H1 (cell line): ENCODE data around the gene NANOGP8. TPM values are rescaled to one million over a fixed set of nuclear protein-coding genes. Genes with fewer than 3 reads are reported as not detected.

Experiments
- CTCF ChIA-PET: fragments of 300-600 bp; sonication (Branson Sonifier 250); formaldehyde crosslinking; loops from one replicate; lab custom pipeline; 2021; ENCODE audit not compliant: partially characterized antibody; lab: Charles Lee
- POLR2A ChIA-PET: fragments of 300-600 bp; sonication (Branson Sonifier 250); formaldehyde crosslinking; loops from one replicate; lab custom pipeline; 2021; ENCODE audit warnings: inconsistent platforms; ENCODE audit not compliant: partially characterized antibody; lab: Charles Lee
- DNase-seq, 2 experiments: peaks; one replicate each; pipeline versions ENCODE4 v3.0.0 to v3.0.0-alpha.2; 2010 to 2022; ENCODE audit warnings: low spot score in 2 of 2, low read depth in 1 of 2, mixed read lengths in 1 of 2
- FAIRE-seq: peaks from 2 replicates; lab custom pipeline; 2011; peaks lifted over from hg19 to GRCh38; lab: Jason Lieb, UNC
- H2AFZ ChIP-seq: 2 replicates; pipeline ENCODE4 v1.8.1; 2012; ENCODE audit warnings: low read length, inconsistent platforms
- H2AK5ac ChIP-seq: 2 replicates; pipeline ENCODE4 v1.6.1; 2013; ENCODE audit warnings: low read depth, low read length
- H2BK120ac ChIP-seq: replicated peaks from 2 replicates; pipeline ENCODE3; 2013; ENCODE audit warnings: low read depth, low read length, inconsistent platforms
- H2BK12ac ChIP-seq: 2 replicates; pipeline ENCODE4 v1.6.1; 2013; ENCODE audit warnings: low read depth, low read length
- H2BK15ac ChIP-seq: 2 replicates; pipeline ENCODE4 v1.6.1; 2013; ENCODE audit warnings: low read length
- H2BK20ac ChIP-seq: 2 replicates; pipeline ENCODE4 v1.6.1; 2013; ENCODE audit warnings: low read length
- H2BK5ac ChIP-seq: 2 replicates; pipeline ENCODE4 v1.6.1; 2013; ENCODE audit warnings: low read depth, low read length
- H3K14ac ChIP-seq: 2 replicates; pipeline ENCODE4 v1.6.1; 2013; ENCODE audit warnings: inconsistent platforms; ENCODE audit not compliant: insufficient read length
- H3K18ac ChIP-seq: 2 replicates; pipeline ENCODE4 v1.6.1; 2013; ENCODE audit warnings: low read length; ENCODE audit errors: extremely low read depth
- H3K23ac ChIP-seq: 2 replicates; pipeline ENCODE4 v1.6.1; 2013; ENCODE audit warnings: inconsistent platforms; ENCODE audit not compliant: insufficient read length
- H3K23me2 ChIP-seq: 2 replicates; pipeline ENCODE4 v1.6.1; 2013; ENCODE audit warnings: low read depth, low read length
- H3K27ac ChIP-seq: 2 replicates; pipeline ENCODE4 v1.6.1; 2011; ENCODE audit warnings: low read depth, low read length, inconsistent platforms
- H3K27me3 ChIP-seq, 4 experiments: replicated peaks in 1 of 4; 1 replicate in 1 of 4; 2 replicates in 3 of 4; pipeline versions ENCODE4 v1.6.1 to v1.8.1; 2011 to 2013; ENCODE audit warnings: low read length in 3 of 4, mild to moderate bottlenecking in 3 of 4, inconsistent platforms in 2 of 4, mixed read lengths in 2 of 4, moderate library complexity in 1 of 4; ENCODE audit not compliant: control insufficient read depth in 3 of 4, insufficient read depth in 3 of 4; ENCODE audit errors: extremely low read depth in 1 of 4
- H3K36me3 ChIP-seq, 4 experiments: 2 replicates each; pipeline versions ENCODE4 v1.6.1 to v1.8.1; 2011 to 2013; ENCODE audit warnings: mild to moderate bottlenecking in 4 of 4, low read length in 3 of 4, moderate library complexity in 2 of 4, control low read depth in 1 of 4, inconsistent platforms in 1 of 4; ENCODE audit not compliant: insufficient read depth in 4 of 4, control insufficient read depth in 2 of 4
- H3K4ac ChIP-seq: replicated peaks from 2 replicates; pipeline ENCODE3; 2013; ENCODE audit warnings: low read length, low read depth, mixed read lengths, inconsistent platforms; ENCODE audit not compliant: insufficient read length
- H3K4me1 ChIP-seq, 4 experiments: replicated peaks in 1 of 4; 1 replicate in 1 of 4; 2 replicates in 3 of 4; pipeline versions ENCODE4 v1.6.1 to v1.8.1; 2011 to 2013; ENCODE audit warnings: low read length in 3 of 4, inconsistent platforms in 2 of 4, mixed read lengths in 1 of 4; ENCODE audit not compliant: insufficient read depth in 4 of 4, control insufficient read depth in 3 of 4
- H3K4me2 ChIP-seq, 2 experiments: 2 replicates each; pipeline versions ENCODE4 v1.6.1 to v1.8.1; 2011 to 2013; ENCODE audit warnings: low read depth in 2 of 2, low read length in 2 of 2, control low read depth in 1 of 2, inconsistent platforms in 1 of 2, mild to moderate bottlenecking in 1 of 2; ENCODE audit not compliant: insufficient read depth in 1 of 2
- H3K4me3 ChIP-seq, 4 experiments: fragments of 200-600, 300-600 bp in 1 of 4; sonication (generic), shearing (Covaris generic), sonication (Bioruptor Twin) in 1 of 4; 2 replicates each; pipeline versions ENCODE4 v1.5.1 to v1.8.1; 2011 to 2016; ENCODE audit warnings: low read length in 4 of 4, low read depth in 3 of 4, control low read depth in 2 of 4, inconsistent platforms in 2 of 4, mild to moderate bottlenecking in 2 of 4, mixed read lengths in 1 of 4, moderate library complexity in 1 of 4; ENCODE audit not compliant: insufficient read depth in 2 of 4; ENCODE audit errors: extremely low read depth in 1 of 4
- H3K56ac ChIP-seq: replicated peaks from 2 replicates; pipeline ENCODE3; 2013; ENCODE audit warnings: low read depth, mild to moderate bottlenecking, mixed read lengths, low read length, inconsistent platforms; ENCODE audit not compliant: insufficient read length
- H3K79me1 ChIP-seq: 2 replicates; pipeline ENCODE4 v1.6.1; 2013; ENCODE audit warnings: low read depth, low read length, control low read depth
- H3K79me2 ChIP-seq, 2 experiments: 2 replicates each; pipeline versions ENCODE4 v1.6.1 to v1.8.1; 2012 to 2013; ENCODE audit warnings: low read length in 2 of 2, mild to moderate bottlenecking in 2 of 2, inconsistent platforms in 1 of 2; ENCODE audit not compliant: insufficient read depth in 2 of 2, control insufficient read depth in 1 of 2
- H3K9ac ChIP-seq, 4 experiments: replicated peaks in 1 of 4; 1 replicate in 1 of 4; 2 replicates in 3 of 4; pipeline versions ENCODE4 v1.6.1 to v1.8.1; 2011 to 2013; ENCODE audit warnings: low read depth in 3 of 4, low read length in 3 of 4, control low read depth in 2 of 4, mild to moderate bottlenecking in 2 of 4, moderate library complexity in 2 of 4, inconsistent platforms in 1 of 4; ENCODE audit errors: extremely low read depth in 1 of 4
- H3K9me3 ChIP-seq, 2 experiments: 2 replicates each; pipeline versions ENCODE4 v1.6.1 to v1.8.1; 2012 to 2013; ENCODE audit warnings: mild to moderate bottlenecking in 2 of 2, moderate library complexity in 2 of 2, control low read depth in 1 of 2, inconsistent platforms in 1 of 2, low read depth in 1 of 2, low read length in 1 of 2, mixed read lengths in 1 of 2; ENCODE audit not compliant: insufficient read depth in 2 of 2
- H4K20me1 ChIP-seq, 2 experiments: replicated peaks in 1 of 2; 2 replicates each; pipeline versions ENCODE3 to v1.8.1; 2011 to 2013; ENCODE audit warnings: inconsistent platforms in 2 of 2, low read length in 2 of 2, mild to moderate bottlenecking in 1 of 2; ENCODE audit not compliant: insufficient read depth in 2 of 2, control insufficient read depth in 1 of 2
- H4K5ac ChIP-seq: 2 replicates; pipeline ENCODE4 v1.6.1; 2013; ENCODE audit warnings: low read length, low read depth, mixed read lengths, inconsistent platforms; ENCODE audit not compliant: insufficient read length
- H4K8ac ChIP-seq: 2 replicates; pipeline ENCODE4 v1.8.0; 2013; ENCODE audit warnings: mild to moderate bottlenecking, moderate library complexity, low read length, inconsistent platforms; ENCODE audit not compliant: insufficient read depth; ENCODE audit errors: extremely low read depth
- H4K91ac ChIP-seq: replicated peaks from 2 replicates; pipeline ENCODE3; 2013; ENCODE audit warnings: low read length, mixed read lengths, inconsistent platforms; ENCODE audit not compliant: insufficient read length
- EZH2 ChIP-seq: fragments of 200-600 bp; sonication (generic); IDR thresholded peaks from 2 replicates; pipeline ENCODE4 v1.7.1; 2012; ENCODE audit warnings: low read depth, mild to moderate bottlenecking, moderate library complexity, low read length, inconsistent platforms; ENCODE audit not compliant: severe bottlenecking
- MAFK ChIP-seq: IDR thresholded peaks from 2 replicates; pipeline ENCODE4 v1.6.1; 2012; ENCODE audit warnings: low read depth, mild to moderate bottlenecking, improper control_type of control experiment, low read length
- NANOG ChIP-seq: IDR thresholded peaks from 2 replicates; pipeline ENCODE4 v1.6.1; 2011; ENCODE audit warnings: low read length, low read depth, mild to moderate bottlenecking, inconsistent platforms; ENCODE audit not compliant: insufficient read depth, poor library complexity, severe bottlenecking
- RBBP5 ChIP-seq: IDR thresholded peaks from 2 replicates; pipeline ENCODE4 v1.7.1; 2012; ENCODE audit warnings: low read depth, mild to moderate bottlenecking, inconsistent platforms, low read length, moderate library complexity, borderline replicate concordance
- RFX5 ChIP-seq: IDR thresholded peaks from 2 replicates; pipeline ENCODE4 v1.6.1; 2011; ENCODE audit warnings: low read depth, low read length, improper control_type of control experiment, borderline replicate concordance
- RXRA ChIP-seq: IDR thresholded peaks from 2 replicates; pipeline ENCODE4 v1.6.1; 2011; ENCODE audit warnings: low read depth, mild to moderate bottlenecking, low read length, moderate library complexity; ENCODE audit not compliant: insufficient read depth
- SRF ChIP-seq: IDR thresholded peaks from 2 replicates; pipeline ENCODE4 v1.6.1; 2011; ENCODE audit warnings: mild to moderate bottlenecking, low read depth, low read length, moderate library complexity
- ZNF274 ChIP-seq: IDR thresholded peaks from 2 replicates; pipeline ENCODE4 v1.7.0; 2012; ENCODE audit warnings: low read length, borderline replicate concordance; ENCODE audit errors: extremely low read depth
- WGBS, 2 experiments: shearing (Covaris generic) in 1 of 2; methylation state at CpG; one replicate each; pipeline versions ENCODE4 v1.1.6 to v1.1.7; 2013 to 2015; ENCODE audit warnings: low lambda C conversion rate in 2 of 2, mixed read lengths in 2 of 2, inconsistent platforms in 1 of 2, low coverage in 1 of 2, missing lambda C conversion rate in 1 of 2; ENCODE audit not compliant: insufficient replicate concordance in 2 of 2, insufficient coverage in 1 of 2, insufficient read length in 1 of 2; ENCODE audit errors: extremely low coverage in 1 of 2, missing lambda C conversion rate in 1 of 2; 5-methylcytosine and 5-hydroxymethylcytosine counted together
- polyA plus RNA-seq, 7 experiments: library from polyadenylated mRNA; depleted of rRNA in 3 of 7; stranded (reverse) in 5 of 7; unstranded in 2 of 7; fragments of >200 nt in 5 of 7; fragments of 200-250 nt in 2 of 7; gene quantifications; 1 replicate in 5 of 7; 2 replicates in 1 of 7; 4 replicates in 1 of 7; pipeline versions ENCODE4 v1.2.1 to v1.2.3, GENCODE V29; 2011 to 2013; ENCODE audit warnings: missing spikeins in 2 of 7, mixed read lengths in 2 of 7
- total RNA-seq: library from RNA; stranded (reverse); fragmentation: NEBNext Ultra II Directional; extraction: Animal tissue kit (Norgen Biotek cat#: 25700); gene quantifications from 2 replicates; pipeline ENCODE4 v1.2.1, GENCODE V29; 2021
- TF ChIP-seq, protein P1 (sequence below): IDR thresholded peaks from 2 replicates; pipeline ENCODE4 v1.6.1; 2012; ENCODE audit warnings: inconsistent platforms

The NANOGP8 gene
- total and polyA plus RNA-seq, 2 of the 8 experiments (the other 6 are each of a cell fraction or from before 2014, with no cell fraction given) = 23.3 to 40.6 TPM

DNA sequence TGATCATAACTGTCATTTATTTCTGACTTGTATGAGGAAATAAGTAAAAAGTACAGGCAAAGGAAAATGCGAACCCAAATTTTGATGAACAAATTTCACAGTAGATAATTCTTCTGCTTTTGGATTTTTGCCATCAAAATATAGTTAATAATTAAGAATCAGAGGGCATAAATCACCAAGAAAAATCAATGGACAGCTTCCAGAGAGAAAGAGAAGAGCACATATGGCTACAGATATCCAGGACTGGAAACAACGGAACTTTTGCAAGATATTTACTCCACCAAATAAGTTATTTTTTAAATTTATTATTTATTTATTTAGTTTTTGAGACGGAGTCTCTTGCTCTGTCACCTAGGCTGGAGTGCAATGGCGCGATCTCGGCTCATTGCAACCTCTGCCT lies 35.1 kb upstream of the NANOGP8 start:
- Histone ChIP-seq H3K9me3 (no peaks in the 10 kb centered on the region), H2BK5ac (no peak overlapping the region), H2AFZ (no peak overlapping the region), H3K36me3 (no peaks in the 10 kb centered on the region), H4K20me1 (no peaks in the 10 kb centered on the region), H2BK120ac (no peak overlapping the region), H2BK15ac (no peak overlapping the region), H3K18ac (no peak overlapping the region), H3K79me2 (no peaks in the 10 kb centered on the region), H3K23ac (no peak overlapping the region), H3K14ac (no peak overlapping the region), H3K4me2 (no peak overlapping the region), H3K4me3 (no peak overlapping the region)
- 91% methylated on average over 6 of the region's 6 CpGs; no CpG with 5 or more reads in 1 of the 2 experiments for WGBS, 2 experiments
- CTCF ChIA-PET = interaction anchor here (1.0 to 1.2 kb wide), 2 partner anchors 188 to 324 kb away, joined by 3 read pairs; no protein-coding TSS in a partner anchor
- no peak for DNase-seq
- TF ChIP-seq NANOG (no peak), RBBP5 (no peak), ZNF274 (no peak), RFX5 (no peak), MAFK (no peak), SRF (no peak), EZH2 (no peak), RXRA (no peak)
- TF ChIP-seq, protein P1, sequence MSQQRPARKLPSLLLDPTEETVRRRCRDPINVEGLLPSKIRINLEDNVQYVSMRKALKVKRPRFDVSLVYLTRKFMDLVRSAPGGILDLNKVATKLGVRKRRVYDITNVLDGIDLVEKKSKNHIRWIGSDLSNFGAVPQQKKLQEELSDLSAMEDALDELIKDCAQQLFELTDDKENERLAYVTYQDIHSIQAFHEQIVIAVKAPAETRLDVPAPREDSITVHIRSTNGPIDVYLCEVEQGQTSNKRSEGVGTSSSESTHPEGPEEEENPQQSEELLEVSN = no peak
- TF ChIP-seq, all 59 proteins: peak for 0
- no peak for FAIRE-seq
- Histone ChIP-seq H3K4ac (no peak overlapping the region), H3K56ac (no peak overlapping the region), H3K27me3 (no peaks in the 10 kb centered on the region), H4K8ac (no peak overlapping the region), H2BK20ac (no peak overlapping the region), H3K23me2 (no peaks in the 10 kb centered on the region), H3K9ac (no peak overlapping the region), H4K5ac (no peak overlapping the region), H2BK12ac (no peak overlapping the region), H4K91ac (no peak overlapping the region), H2AK5ac (no peak overlapping the region), H3K4me1 (no peaks in the 10 kb centered on the region; a peak in 1 of 7 replicates), H3K79me1 (no peaks in the 10 kb centered on the region), H3K27ac (no peak overlapping the region)
- POLR2A ChIA-PET = no interaction called here
